SHP77 treated with DMSO at 0.1 percent for 48 hours (cell line): Measurements from ENCODE around the gene VAPB.
"Not testable (repeated sequence)": the region's sequence is repeated elsewhere in the genome, so short reads cannot be mapped to it uniquely, and the experiment has no call there.

Source experiments
- DNase-seq: peaks from one replicate; lab custom pipeline; 2025; lab: John Stamatoyannopoulos, UW

The VAPB gene

GRCh38 chr20:58388882-58389323 lies at the start of gene VAPB:
Gene VAPB, plus strand, starts transcription at chr20:58389229. Its CDS starts 231 bp downstream, at chr20:58389460.
- peak; percentile 94 for DNase-seq

GRCh38 chr20:58339741-58340140 lies 49.3 kb upstream of the VAPB start:
- no peak for DNase-seq

GRCh38 chr20:58340151-58340550 lies 48.9 kb upstream of the VAPB start:
- DNase-seq = no peak

GRCh38 chr20:58340853-58341252 lies 48.2 kb upstream of the VAPB start:
- DNase-seq = no peak

GRCh38 chr20:58342104-58342945 lies 46.7 kb upstream of the VAPB start:
- no peak for DNase-seq

- DNase-seq = no peak
Observed at GRCh38 chr20:58344741-58345140, 44.3 kb upstream of the VAPB start.

GRCh38 chr20:58349570-58349969 lies 39.5 kb upstream of the VAPB start:
- DNase-seq = no peak

GRCh38 chr20:58352468-58352867 lies 36.6 kb upstream of the VAPB start:
- DNase-seq = no peak

GRCh38 chr20:58359441-58359840 lies 29.6 kb upstream of the VAPB start:
- no peak for DNase-seq

- no peak for DNase-seq
Observed at GRCh38 chr20:58360936-58361335, 28.1 kb upstream of the VAPB start.

- no peak for DNase-seq
Observed at GRCh38 chr20:58361481-58362205, 27.4 kb upstream of the VAPB start.

- DNase-seq = no peak
Observed at GRCh38 chr20:58362206-58362516, 26.9 kb upstream of the VAPB start.

GRCh38 chr20:58362970-58363369 lies 26.1 kb upstream of the VAPB start:
- DNase-seq = no peak

- no peak for DNase-seq
Observed at GRCh38 chr20:58366866-58367265, 22.2 kb upstream of the VAPB start.

- no peak for DNase-seq
Observed at GRCh38 chr20:58372806-58373205, 16.2 kb upstream of the VAPB start.

- DNase-seq = not testable (repeated sequence)
Observed at GRCh38 chr20:58373296-58373695, 15.7 kb upstream of the VAPB start.

GRCh38 chr20:58374027-58374850 lies 14.8 kb upstream of the VAPB start:
- DNase-seq = no peak

GRCh38 chr20:58374906-58375758 lies 13.9 kb upstream of the VAPB start:
- peak; percentile 29 for DNase-seq

- DNase-seq = no peak
Observed at GRCh38 chr20:58375759-58376352, 13.2 kb upstream of the VAPB start.

GRCh38 chr20:58377017-58377416 lies 12.0 kb upstream of the VAPB start:
- no peak for DNase-seq

GRCh38 chr20:58377766-58378401 lies 11.1 kb upstream of the VAPB start:
- no peak for DNase-seq
